Neural cell (in vitro differentiated cells): ENCODE measurements around the gene ANKRD65. TPM values are rescaled to one million over a fixed set of nuclear protein-coding genes. Genes with fewer than 3 reads are reported as not detected.

Experiments
- H2AFZ ChIP-seq: fragments of 200-600, 300-800 bp; sonication (generic), shearing (Covaris generic); 2 replicates; pipeline ENCODE4 v1.6.0; 2014; ENCODE audit warnings: low read depth, mild to moderate bottlenecking, antibody characterized with exemption, low read length, moderate library complexity
- H3F3A ChIP-seq: fragments of 200-600 bp; shearing (Covaris generic); 2 replicates; pipeline ENCODE4 v1.6.1; 2016; ENCODE audit warnings: mild to moderate bottlenecking, moderate library complexity, mixed read lengths, antibody characterized with exemption, low read length; ENCODE audit not compliant: insufficient read depth, poor library complexity, severe bottlenecking
- H3K27ac ChIP-seq: fragments of 200-600, 300-800 bp; sonication (generic), shearing (Covaris generic); 2 replicates; pipeline ENCODE4 v1.5.1; 2014; ENCODE audit warnings: mild to moderate bottlenecking, low read length, moderate library complexity
- H3K27me3 ChIP-seq: fragments of 300-800, 200-600 bp; sonication (generic), shearing (Covaris generic); 2 replicates; pipeline ENCODE4 v1.6.0; 2014; ENCODE audit warnings: mild to moderate bottlenecking, low read depth, low read length, moderate library complexity; ENCODE audit not compliant: insufficient read depth
- H3K36me3 ChIP-seq: fragments of 300-800, 200-600 bp; sonication (generic), shearing (Covaris generic); 2 replicates; pipeline ENCODE4 v1.5.1; 2014; ENCODE audit warnings: mild to moderate bottlenecking, antibody characterized with exemption, low read length, moderate library complexity; ENCODE audit not compliant: insufficient read depth
- H3K4me2 ChIP-seq: fragments of 300-800, 200-600 bp; sonication (generic), shearing (Covaris generic); 2 replicates; pipeline ENCODE4 v1.6.0; 2014; ENCODE audit warnings: mild to moderate bottlenecking, low read length
- H3K4me3 ChIP-seq: fragments of 300-800, 200-600 bp; sonication (generic), shearing (Covaris generic); 2 replicates; pipeline ENCODE4 v1.5.1; 2014; ENCODE audit warnings: mild to moderate bottlenecking, low read length, moderate library complexity
- H3K79me2 ChIP-seq: fragments of 200-600 bp; shearing (Covaris generic); replicated peaks from 2 replicates; pipeline ENCODE4 v1.6.0; 2014; ENCODE audit warnings: mild to moderate bottlenecking, low read length, moderate library complexity; ENCODE audit not compliant: insufficient read depth
- H3K9ac ChIP-seq: fragments of 300-800, 200-600 bp; sonication (generic), shearing (Covaris generic); 2 replicates; pipeline ENCODE4 v1.6.1; 2016; ENCODE audit warnings: mild to moderate bottlenecking, low read length, mixed read lengths
- H3K9me2 ChIP-seq: fragments of 200-600 bp; shearing (Covaris generic); 2 replicates; pipeline ENCODE4 v1.6.1; 2016; ENCODE audit warnings: mild to moderate bottlenecking, low read length, mixed read lengths; ENCODE audit not compliant: insufficient read depth
- H3K9me3 ChIP-seq: fragments of 200-600, 300-800 bp; sonication (generic), shearing (Covaris generic); 2 replicates; pipeline ENCODE4 v1.6.1; 2016; ENCODE audit warnings: mild to moderate bottlenecking, mixed run types, low read length, moderate library complexity, mixed read lengths
- H4K20me1 ChIP-seq: fragments of 200-600 bp; shearing (Covaris generic); 2 replicates; pipeline ENCODE4 v1.6.1; 2016; ENCODE audit warnings: mild to moderate bottlenecking, mixed run types; ENCODE audit not compliant: insufficient read depth
- EP300 ChIP-seq: fragments of 450-650 bp; conservative IDR thresholded peaks from 2 replicates; pipeline ENCODE4 v1.6.1; 2014; ENCODE audit warnings: antibody characterized with exemption, mild to moderate bottlenecking, moderate library complexity; ENCODE audit not compliant: poor library complexity, severe bottlenecking
- EZH2 ChIP-seq: fragments of 200-600, 300-800 bp; shearing (Covaris generic), sonication (generic); IDR thresholded peaks from 2 replicates; pipeline ENCODE4 v1.6.1; 2014; ENCODE audit warnings: antibody characterized with exemption, low read length, borderline replicate concordance, mild to moderate bottlenecking; ENCODE audit not compliant: insufficient read depth, poor library complexity, severe bottlenecking
- MXI1 ChIP-seq: fragments of 450-650 bp; conservative IDR thresholded peaks from 2 replicates; pipeline ENCODE4 v1.6.1; 2014; ENCODE audit warnings: antibody characterized with exemption, mild to moderate bottlenecking; ENCODE audit not compliant: poor library complexity, severe bottlenecking
- POLR2AphosphoS5 ChIP-seq: IDR thresholded peaks from 2 replicates; pipeline ENCODE4 v1.6.1; 2012
- RAD21 ChIP-seq: fragments of 450-650 bp; conservative IDR thresholded peaks from 2 replicates; pipeline ENCODE4 v1.6.1; 2014; ENCODE audit warnings: antibody characterized with exemption, mild to moderate bottlenecking, moderate library complexity
- SMC3 ChIP-seq: fragments of 450-650 bp; conservative IDR thresholded peaks from 2 replicates; pipeline ENCODE4 v1.6.1; 2014; ENCODE audit warnings: antibody characterized with exemption, mild to moderate bottlenecking, moderate library complexity; ENCODE audit not compliant: poor library complexity
- TAF1 ChIP-seq: IDR thresholded peaks from 2 replicates; pipeline ENCODE4 v1.6.1; 2012; ENCODE audit warnings: low read depth
- polyA plus RNA-seq: library from polyadenylated mRNA; depleted of rRNA; stranded (reverse); fragments of >200 nt; gene quantifications from 2 replicates; pipeline ENCODE4 v1.2.3, GENCODE V29; 2014
- TF ChIP-seq, protein P1 (sequence below): fragments of 450-650 bp; IDR thresholded peaks from 2 replicates; pipeline ENCODE4 v1.5.1; 2014; ENCODE audit warnings: antibody characterized with exemption, mild to moderate bottlenecking, moderate library complexity; ENCODE audit not compliant: poor library complexity, severe bottlenecking
- TF ChIP-seq, protein P2 (sequence below): IDR thresholded peaks from 2 replicates; pipeline ENCODE4 v1.6.1; 2012; ENCODE audit warnings: borderline replicate concordance

ANKRD65 gene
- polyA plus RNA-seq, 1 donor from 2014 or later = not detected

GRCh38 chr1:1423245-1423597, 2.1 kb upstream of the ANKRD65 start:
- no peaks in the 10 kb centered on the region for H3F3A ChIP-seq
- H3K36me3 ChIP-seq = no peaks in the 10 kb centered on the region
- no peaks in the 10 kb centered on the region for H3K9me3 ChIP-seq
- no peaks in the 10 kb centered on the region for H4K20me1 ChIP-seq
- H3K27me3 ChIP-seq = no peaks in the 10 kb centered on the region
- no peak overlapping the region for H3K27ac ChIP-seq
- H3K9ac ChIP-seq = no peak overlapping the region
- H3K4me3 ChIP-seq = no peak overlapping the region
- H3K9me2 ChIP-seq = no peaks in the 10 kb centered on the region
- H3K4me2 ChIP-seq = no peak overlapping the region
- no peaks in the 10 kb centered on the region for H3K79me2 ChIP-seq
- TF ChIP-seq, protein P1, sequence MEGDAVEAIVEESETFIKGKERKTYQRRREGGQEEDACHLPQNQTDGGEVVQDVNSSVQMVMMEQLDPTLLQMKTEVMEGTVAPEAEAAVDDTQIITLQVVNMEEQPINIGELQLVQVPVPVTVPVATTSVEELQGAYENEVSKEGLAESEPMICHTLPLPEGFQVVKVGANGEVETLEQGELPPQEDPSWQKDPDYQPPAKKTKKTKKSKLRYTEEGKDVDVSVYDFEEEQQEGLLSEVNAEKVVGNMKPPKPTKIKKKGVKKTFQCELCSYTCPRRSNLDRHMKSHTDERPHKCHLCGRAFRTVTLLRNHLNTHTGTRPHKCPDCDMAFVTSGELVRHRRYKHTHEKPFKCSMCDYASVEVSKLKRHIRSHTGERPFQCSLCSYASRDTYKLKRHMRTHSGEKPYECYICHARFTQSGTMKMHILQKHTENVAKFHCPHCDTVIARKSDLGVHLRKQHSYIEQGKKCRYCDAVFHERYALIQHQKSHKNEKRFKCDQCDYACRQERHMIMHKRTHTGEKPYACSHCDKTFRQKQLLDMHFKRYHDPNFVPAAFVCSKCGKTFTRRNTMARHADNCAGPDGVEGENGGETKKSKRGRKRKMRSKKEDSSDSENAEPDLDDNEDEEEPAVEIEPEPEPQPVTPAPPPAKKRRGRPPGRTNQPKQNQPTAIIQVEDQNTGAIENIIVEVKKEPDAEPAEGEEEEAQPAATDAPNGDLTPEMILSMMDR = no peak
- TF ChIP-seq POLR2AphosphoS5 (no peak), TAF1 (no peak)
- H2AFZ ChIP-seq = no peak overlapping the region

- no peak overlapping the region for H3K4me2 ChIP-seq
- no peaks in the 10 kb centered on the region for H3K36me3 ChIP-seq
- no peaks in the 10 kb centered on the region for H3K79me2 ChIP-seq
- no peak overlapping the region for H2AFZ ChIP-seq
- no peak overlapping the region for H3K4me3 ChIP-seq
- H3K27me3 ChIP-seq = no peaks in the 10 kb centered on the region
- no peaks in the 10 kb centered on the region for H3F3A ChIP-seq
- no peaks in the 10 kb centered on the region for H3K9me3 ChIP-seq
- TF ChIP-seq, protein P2, sequence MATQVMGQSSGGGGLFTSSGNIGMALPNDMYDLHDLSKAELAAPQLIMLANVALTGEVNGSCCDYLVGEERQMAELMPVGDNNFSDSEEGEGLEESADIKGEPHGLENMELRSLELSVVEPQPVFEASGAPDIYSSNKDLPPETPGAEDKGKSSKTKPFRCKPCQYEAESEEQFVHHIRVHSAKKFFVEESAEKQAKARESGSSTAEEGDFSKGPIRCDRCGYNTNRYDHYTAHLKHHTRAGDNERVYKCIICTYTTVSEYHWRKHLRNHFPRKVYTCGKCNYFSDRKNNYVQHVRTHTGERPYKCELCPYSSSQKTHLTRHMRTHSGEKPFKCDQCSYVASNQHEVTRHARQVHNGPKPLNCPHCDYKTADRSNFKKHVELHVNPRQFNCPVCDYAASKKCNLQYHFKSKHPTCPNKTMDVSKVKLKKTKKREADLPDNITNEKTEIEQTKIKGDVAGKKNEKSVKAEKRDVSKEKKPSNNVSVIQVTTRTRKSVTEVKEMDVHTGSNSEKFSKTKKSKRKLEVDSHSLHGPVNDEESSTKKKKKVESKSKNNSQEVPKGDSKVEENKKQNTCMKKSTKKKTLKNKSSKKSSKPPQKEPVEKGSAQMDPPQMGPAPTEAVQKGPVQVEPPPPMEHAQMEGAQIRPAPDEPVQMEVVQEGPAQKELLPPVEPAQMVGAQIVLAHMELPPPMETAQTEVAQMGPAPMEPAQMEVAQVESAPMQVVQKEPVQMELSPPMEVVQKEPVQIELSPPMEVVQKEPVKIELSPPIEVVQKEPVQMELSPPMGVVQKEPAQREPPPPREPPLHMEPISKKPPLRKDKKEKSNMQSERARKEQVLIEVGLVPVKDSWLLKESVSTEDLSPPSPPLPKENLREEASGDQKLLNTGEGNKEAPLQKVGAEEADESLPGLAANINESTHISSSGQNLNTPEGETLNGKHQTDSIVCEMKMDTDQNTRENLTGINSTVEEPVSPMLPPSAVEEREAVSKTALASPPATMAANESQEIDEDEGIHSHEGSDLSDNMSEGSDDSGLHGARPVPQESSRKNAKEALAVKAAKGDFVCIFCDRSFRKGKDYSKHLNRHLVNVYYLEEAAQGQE = no peak
- TF ChIP-seq TAF1 = no peak
- no peak for TF ChIP-seq SMC3
- no peak for TF ChIP-seq EZH2
- TF ChIP-seq, protein P1 = no peak
- no peak for TF ChIP-seq EP300
- TF ChIP-seq POLR2AphosphoS5 = no peak
- no peak for TF ChIP-seq MXI1
- TF ChIP-seq RAD21 = no peak
- H3K9ac ChIP-seq = no peak overlapping the region
- no peak overlapping the region for H3K27ac ChIP-seq
- no peaks in the 10 kb centered on the region for H3K9me2 ChIP-seq
- H4K20me1 ChIP-seq = no peaks in the 10 kb centered on the region
Observed at GRCh38 chr1:1422465-1423244, 1.6 kb upstream of the ANKRD65 start.
